ENCODE measurements around the gene TBC1D1.
A peak's percentile ranks its signal among the peaks of the same experiment; 100 is the strongest.
"Not testable (repeated sequence)": the region's sequence is repeated elsewhere in the genome, so short reads cannot be mapped to it uniquely, and the experiment has no call there.

The TBC1D1 gene

DNA sequence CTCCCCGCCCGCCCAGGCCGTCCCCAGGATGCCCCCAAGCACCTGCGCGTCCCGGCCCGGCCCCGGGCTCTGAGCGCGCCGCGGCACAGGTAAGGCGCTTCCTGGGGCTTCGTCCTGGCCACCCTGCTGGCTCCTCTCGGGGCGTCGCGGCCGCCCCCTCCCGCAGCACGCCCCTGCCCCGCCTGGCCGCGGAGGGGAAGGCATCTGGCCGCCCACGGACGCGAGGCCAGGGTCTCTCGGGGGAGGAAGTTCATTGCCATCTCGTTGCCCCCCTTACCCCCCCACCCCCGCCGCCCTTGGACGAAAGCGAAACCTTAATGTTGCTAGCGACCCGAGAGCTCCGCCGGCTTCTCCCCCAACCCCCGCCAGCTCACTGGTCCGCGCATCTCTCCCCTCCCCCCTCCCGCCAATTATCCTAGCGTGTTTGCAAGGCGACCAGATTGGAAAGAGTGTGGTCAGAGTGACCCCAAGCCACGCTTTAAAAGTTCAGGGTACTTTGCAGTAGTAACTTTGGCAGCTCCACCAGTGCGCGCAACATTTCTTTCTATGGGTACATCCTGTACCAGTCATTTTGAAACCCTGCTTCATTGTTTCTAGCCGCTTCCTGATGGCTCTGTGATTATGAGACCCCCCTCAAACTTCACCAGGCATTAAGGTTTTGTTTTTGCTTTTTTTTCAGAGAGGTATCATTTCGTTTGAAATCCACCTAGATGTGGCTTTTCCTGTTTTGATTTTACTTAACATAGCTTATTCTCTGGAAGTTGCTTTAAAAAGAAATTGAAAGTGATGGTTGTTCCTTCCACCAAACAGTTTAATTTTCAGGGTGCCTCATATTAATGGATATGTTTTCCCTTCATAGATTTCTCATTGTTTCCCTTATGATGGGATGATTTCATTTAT, 626 bp downstream of the TBC1D1 start:
- peak; percentile 59 for DNase-seq (ENCODE audit: low read depth)

GRCh38 chr4:37892641-37893040, 1.8 kb downstream of the TBC1D1 start:
- DNase-seq (ENCODE audit: low read depth): peak; percentile 47

- DNase-seq (ENCODE audit: low read depth): no peak
Observed at GRCh38 chr4:37893164-37893563, 2.3 kb downstream of the TBC1D1 start.

GRCh38 chr4:37895271-37895670, 4.4 kb downstream of the TBC1D1 start:
- no peak for DNase-seq (ENCODE audit: low read depth)

GRCh38 chr4:37896206-37896860, 5.4 kb downstream of the TBC1D1 start:
- no peak for DNase-seq (ENCODE audit: low read depth)

DNA sequence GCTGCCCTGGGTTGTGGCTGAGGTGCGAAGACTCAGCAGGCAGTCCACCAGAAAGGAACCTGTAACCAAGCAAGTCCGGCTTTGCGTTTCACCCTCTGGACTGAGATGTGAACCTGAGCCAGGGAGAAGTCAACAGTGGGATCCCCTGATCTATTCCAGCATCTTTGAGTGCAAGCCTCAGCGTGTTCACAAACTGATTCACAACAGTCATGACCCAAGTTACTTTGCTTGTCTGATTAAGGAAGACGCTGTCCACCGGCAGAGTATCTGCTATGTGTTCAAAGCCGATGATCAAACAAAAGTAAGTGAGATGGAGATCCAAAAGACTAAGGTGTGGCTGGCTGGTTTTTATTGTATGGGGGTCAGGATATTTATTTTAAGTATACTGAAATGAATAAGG, 11.3 kb downstream of the TBC1D1 start:
- no peak for DNase-seq (ENCODE audit: low read depth)

- DNase-seq (ENCODE audit: low read depth): no peak
Observed at GRCh38 chr4:37902738-37903693, 12.1 kb downstream of the TBC1D1 start.

DNA sequence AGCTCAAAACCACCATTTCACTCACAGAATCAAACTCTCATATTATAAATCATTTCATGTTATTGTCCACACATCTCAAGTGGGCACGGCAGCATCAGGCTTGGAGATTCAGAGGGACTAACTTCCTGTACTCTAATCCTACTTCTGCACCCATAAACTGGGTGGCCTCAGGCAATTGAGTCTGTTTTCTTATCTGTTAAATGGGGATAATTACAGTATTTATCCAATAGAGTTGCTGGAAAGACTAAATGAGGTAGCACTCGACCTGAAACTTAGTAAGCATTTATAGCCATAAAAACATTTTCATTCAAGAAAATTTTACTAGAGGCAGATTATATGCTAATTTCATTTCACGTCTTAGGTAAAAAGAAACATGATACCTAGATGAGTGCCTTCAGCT, 13.0 kb downstream of the TBC1D1 start:
- DNase-seq (ENCODE audit: low read depth): no peak

- DNase-seq (ENCODE audit: low read depth): no peak
Observed at GRCh38 chr4:37904824-37905223, 13.9 kb downstream of the TBC1D1 start.

DNA sequence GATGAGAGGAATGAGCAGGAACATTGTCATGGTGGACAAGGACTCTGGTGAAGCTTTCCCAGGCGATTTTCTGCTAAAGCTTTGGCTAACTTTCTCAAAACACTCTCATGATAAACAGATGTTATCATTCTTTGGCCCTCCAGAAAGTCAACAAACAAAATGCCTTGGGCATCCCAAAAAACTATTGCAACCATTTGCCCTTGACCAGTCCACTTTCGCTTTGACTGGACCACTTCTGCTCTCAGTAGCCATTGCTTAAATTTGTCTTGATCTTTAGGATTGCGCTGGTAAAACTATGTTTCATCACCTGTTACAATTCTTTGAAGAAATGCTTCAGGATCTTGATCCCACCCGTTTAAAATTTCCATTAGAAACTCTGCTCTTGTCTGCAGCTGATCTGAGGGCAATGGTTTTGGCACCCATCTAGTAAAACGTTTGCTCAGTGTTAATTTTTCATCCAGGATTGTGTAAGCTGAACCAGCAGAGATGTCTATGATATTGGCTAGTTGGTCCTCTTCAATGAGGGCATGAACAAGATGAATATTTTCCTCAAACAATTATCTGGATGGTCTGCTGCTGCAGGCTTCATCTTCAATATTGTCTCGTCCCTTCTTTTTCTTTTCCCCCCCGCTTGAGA, 14.8 kb downstream of the TBC1D1 start:
- DNase-seq (ENCODE audit: low read depth): no peak

- no peak for DNase-seq (ENCODE audit: low read depth)
Observed at GRCh38 chr4:37908488-37909331, 17.8 kb downstream of the TBC1D1 start.

- no peak for DNase-seq (ENCODE audit: low read depth)
Observed at GRCh38 chr4:37909332-37910090, 18.6 kb downstream of the TBC1D1 start.

DNA sequence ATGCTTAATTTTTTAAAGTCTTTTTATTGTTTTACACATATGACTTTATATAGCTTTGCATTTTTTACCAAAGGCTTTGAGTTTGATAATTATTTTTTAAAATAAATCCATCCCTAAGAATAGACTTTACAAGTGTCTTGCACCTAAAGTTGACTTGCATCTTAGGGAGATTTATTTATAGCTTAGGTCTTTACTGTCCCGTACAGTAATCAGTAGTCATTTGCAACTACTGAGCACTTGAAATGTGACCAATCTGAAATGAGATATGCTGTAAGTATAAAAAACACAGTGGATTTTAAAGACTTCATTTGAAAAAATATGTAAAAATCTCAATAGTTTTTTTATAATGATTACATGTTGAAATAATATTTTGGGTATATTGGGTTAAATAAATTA, 19.2 kb downstream of the TBC1D1 start:
- DNase-seq (ENCODE audit: low read depth): no peak

DNA sequence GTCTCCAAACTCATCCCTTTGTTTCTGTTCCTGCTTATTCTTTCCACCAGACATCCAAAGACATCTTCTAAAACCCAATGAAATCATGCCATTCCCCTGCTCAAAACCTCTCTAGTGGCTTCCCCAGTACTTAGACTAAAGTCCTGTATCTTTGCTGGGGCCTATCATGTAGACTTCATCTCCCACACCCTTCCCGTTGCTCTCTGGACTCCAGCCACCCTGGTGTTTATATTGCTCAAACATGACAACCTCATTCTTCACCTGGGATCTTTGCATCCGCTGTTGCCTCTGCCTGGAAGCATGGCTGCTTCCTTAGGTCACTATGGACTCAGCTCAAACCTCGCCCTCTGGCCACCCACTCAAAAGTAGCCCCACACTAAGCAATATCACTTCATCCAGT, 23.7 kb downstream of the TBC1D1 start:
- DNase-seq (ENCODE audit: low read depth): no peak

DNA sequence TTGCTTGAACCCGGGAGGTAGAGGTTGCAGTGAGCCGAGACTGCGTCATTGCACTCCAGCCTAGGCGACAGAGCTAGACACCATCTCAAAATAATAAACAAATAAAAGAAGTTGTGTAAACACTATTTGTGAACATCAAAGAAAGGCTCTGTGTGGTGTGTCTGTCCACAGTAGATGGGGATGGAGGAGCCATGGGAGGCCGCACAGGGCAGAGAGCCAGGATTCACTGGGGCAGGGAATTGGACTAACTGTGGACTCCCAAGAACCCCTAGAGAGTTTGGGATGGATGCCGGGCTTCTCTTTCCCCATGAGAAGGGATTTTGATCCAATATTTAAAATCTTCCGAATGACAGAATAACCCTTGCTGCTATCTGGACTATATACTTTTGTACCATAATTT, 26.5 kb downstream of the TBC1D1 start:
- DNase-seq (ENCODE audit: low read depth): no peak

DNA sequence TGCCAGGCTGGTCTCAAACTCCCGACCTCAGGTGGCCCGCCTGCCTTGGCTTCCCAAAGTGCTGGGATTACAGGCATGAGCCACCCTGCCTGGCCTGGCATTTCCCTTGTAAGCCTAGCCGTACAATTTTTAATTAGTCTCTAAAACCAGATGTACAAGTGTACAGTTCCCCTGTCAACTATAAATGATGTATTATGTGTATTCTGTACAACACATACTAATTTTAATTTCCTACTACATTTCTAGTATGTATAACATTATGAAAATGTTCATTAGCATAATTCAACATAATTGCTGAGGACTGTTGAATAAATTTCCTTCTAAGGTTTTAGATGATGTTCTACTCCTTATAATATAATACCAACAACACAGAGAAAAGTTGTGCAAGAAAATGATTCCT, 27.8 kb downstream of the TBC1D1 start:
- no peak for DNase-seq (ENCODE audit: low read depth)

GRCh38 chr4:37922328-37922727, 31.4 kb downstream of the TBC1D1 start:
- no peak for DNase-seq (ENCODE audit: low read depth)

- DNase-seq (ENCODE audit: low read depth): not testable (repeated sequence)
Observed at GRCh38 chr4:37923089-37923488, 32.2 kb downstream of the TBC1D1 start.

DNA sequence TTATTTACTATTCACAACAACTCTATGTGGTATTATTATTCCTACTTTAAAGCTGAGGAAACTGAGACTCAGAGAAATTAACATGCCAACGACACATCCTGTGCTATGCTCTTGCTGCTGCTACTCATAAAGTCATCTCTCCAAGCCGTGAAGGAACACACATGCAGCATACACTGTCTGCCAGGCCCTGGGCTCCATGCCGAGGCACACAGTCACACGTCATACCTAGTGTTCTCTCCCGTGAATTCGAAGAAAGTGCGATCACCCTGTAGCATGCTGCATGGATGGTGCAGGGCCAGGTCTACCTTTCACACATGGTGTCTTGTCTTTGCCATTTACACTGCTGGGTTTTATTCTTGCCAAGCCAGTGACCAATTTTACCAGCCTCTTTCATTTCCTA, 34.1 kb downstream of the TBC1D1 start:
- no peak for DNase-seq (ENCODE audit: low read depth)

DNA sequence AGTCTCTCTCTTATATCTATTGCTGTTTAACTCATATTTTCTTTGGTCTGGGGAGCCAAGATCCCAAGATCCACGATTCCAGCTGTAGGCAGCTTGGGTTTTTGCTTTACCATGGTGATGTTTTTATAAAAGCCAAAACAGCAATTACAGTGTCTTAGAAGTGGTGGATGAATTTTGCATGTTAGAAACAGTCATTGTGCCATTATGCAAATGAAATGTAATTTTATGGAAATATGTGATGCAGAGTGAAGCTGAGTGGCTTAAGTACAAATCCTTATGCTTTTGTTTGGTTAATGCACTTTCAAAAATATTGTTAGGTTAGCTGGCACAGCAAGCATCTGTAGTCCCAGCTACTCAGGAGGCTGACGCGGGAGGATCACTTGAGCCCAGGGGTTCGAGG, 36.5 kb downstream of the TBC1D1 start:
- no peak for DNase-seq (ENCODE audit: low read depth)

All from stimulated activated CD4-positive, alpha-beta T cell treated with anti-CD3 and anti-CD28 coated beads, Interleukin-2, amount 100 ng/mL, for 4 hours (primary cell).